Smooth muscle cell of bladder (primary cell): Measurements from ENCODE around the gene CDK18. TPM values are rescaled to one million over a fixed set of nuclear protein-coding genes. Genes with fewer than 3 reads are reported as not detected.

Experiments
- total RNA-seq: library from RNA; depleted of rRNA; stranded (reverse); fragments of >200 nt; gene quantifications from 2 replicates; pipeline ENCODE4 v1.2.3, GENCODE V29; 2014

Gene CDK18
- under 0.01 and 0.55 TPM in 2 replicates for total RNA-seq

GRCh38 chr1:205504311-205505075 lies at the start of gene CDK18:
Gene CDK18, plus strand, starts transcription at chr1:205504669. Its CDS starts 18,499 bp downstream, at chr1:205523168.

GRCh38 chr1:205455581-205456382 lies 48.7 kb upstream of the CDK18 start, which contains the start of gene BLACAT1:
Gene BLACAT1, minus strand, starts transcription at chr1:205456045.

Other genes with a start within 250 kb of the CDK18 start
- gene NUAK2, start 182.9 kb upstream of the CDK18 start, total RNA-seq = 3.9 and 4.8 TPM in 2 replicates
- gene KLHDC8A, start 147.7 kb upstream of the CDK18 start, total RNA-seq = not detected in 2 replicates
- gene LEMD1, start 82.6 kb upstream of the CDK18 start, total RNA-seq = not detected in 2 replicates
- under 0.01 TPM in 1 of 2 replicates, not detected in the other for gene BLACAT1, start 48.6 kb upstream of the CDK18 start, total RNA-seq
- 6.5 and 7.6 TPM in 2 replicates for gene ELK4, start 127.3 kb downstream of the CDK18 start, total RNA-seq
- 1.7 and 2.1 TPM in 2 replicates for gene SLC45A3, start 175.8 kb downstream of the CDK18 start, total RNA-seq
- gene NUCKS1, start 245.5 kb downstream of the CDK18 start, total RNA-seq = 89.7 and 94.8 TPM in 2 replicates